WTC11 (cell line): ENCODE results near the gene UBTD1. TPM values are rescaled to one million over a fixed set of nuclear protein-coding genes. Genes with fewer than 3 reads are reported as not detected.

Experiments used
- ATAC-seq: fragments of 200-7000 bp; cut with Tn5 transposase; 2 replicates; pipeline ENCODE4 v1.10.0; 2021; ENCODE audit warnings: mild to moderate bottlenecking, moderate library complexity
- CTCF ChIA-PET: fragments of 300-600 bp; sonication (Branson Sonifier 250); formaldehyde crosslinking; loops from one replicate; lab custom pipeline; 2021; ENCODE audit warnings: antibody characterized with exemption; lab: Charles Lee
- POLR2A ChIA-PET: fragments of 350-600 bp; sonication (Branson Sonifier 250); formaldehyde crosslinking; loops from one replicate; lab custom pipeline; 2021; ENCODE audit warnings: antibody characterized with exemption; lab: Charles Lee
- DNase-seq: peaks from one replicate; pipeline ENCODE4 v3.0.0; 2021; ENCODE audit warnings: low spot score
- H3K27ac Mint-ChIP-seq: 2 replicates; pipeline ENCODE4 v1.8.0; 2021; ENCODE audit warnings: mixed read lengths
- H3K27me3 Mint-ChIP-seq: 2 replicates; pipeline ENCODE4 v1.8.0; 2021; ENCODE audit warnings: low read depth, mild to moderate bottlenecking, moderate library complexity, mixed read lengths
- H3K36me3 Mint-ChIP-seq: 2 replicates; pipeline ENCODE4 v1.8.0; 2021; ENCODE audit warnings: mixed read lengths
- H3K4me1 Mint-ChIP-seq: 2 replicates; pipeline ENCODE4 v1.8.0; 2022; ENCODE audit warnings: mixed read lengths
- H3K4me3 Mint-ChIP-seq: 2 replicates; pipeline ENCODE4 v1.8.0; 2021; ENCODE audit warnings: mild to moderate bottlenecking, moderate library complexity, mixed read lengths
- H3K9me3 Mint-ChIP-seq: 2 replicates; pipeline ENCODE4 v1.8.0; 2021; ENCODE audit warnings: mixed read lengths
- ATF2 ChIP-seq: sonication (generic); formaldehyde crosslinking; IDR thresholded peaks from 2 replicates; pipeline ENCODE4 v1.8.1; 2022; ENCODE audit warnings: low read depth, missing genetic modification reagents, borderline replicate concordance
- ATF6 ChIP-seq: sonication (generic); formaldehyde crosslinking; IDR thresholded peaks from 2 replicates; pipeline ENCODE4 v1.8.1; 2023; ENCODE audit warnings: mild to moderate bottlenecking, missing genetic modification reagents
- ELF4 ChIP-seq: sonication (generic); formaldehyde crosslinking; IDR thresholded peaks from 2 replicates; pipeline ENCODE4 v1.8.1; 2022; ENCODE audit warnings: low read depth, mild to moderate bottlenecking, moderate library complexity, missing genetic modification reagents
- ESRRA ChIP-seq: sonication (generic); formaldehyde crosslinking; IDR thresholded peaks from 2 replicates; pipeline ENCODE4 v1.8.1; 2022; ENCODE audit warnings: mild to moderate bottlenecking, missing genetic modification reagents, borderline replicate concordance
- GABPB1 ChIP-seq: sonication (generic); formaldehyde crosslinking; IDR thresholded peaks from 2 replicates; pipeline ENCODE4 v1.8.1; 2023; ENCODE audit warnings: mild to moderate bottlenecking, missing genetic modification reagents
- MYBL2 ChIP-seq: sonication (generic); formaldehyde crosslinking; IDR thresholded peaks from 2 replicates; pipeline ENCODE4 v1.8.1; 2023; ENCODE audit warnings: mild to moderate bottlenecking, moderate library complexity, missing genetic modification reagents
- PRDM15 ChIP-seq: sonication (generic); formaldehyde crosslinking; IDR thresholded peaks from 2 replicates; pipeline ENCODE4 v1.8.0; 2022; ENCODE audit warnings: missing genetic modification reagents
- RELA ChIP-seq: sonication (generic); formaldehyde crosslinking; IDR thresholded peaks from 2 replicates; pipeline ENCODE4 v1.8.1; 2022; ENCODE audit warnings: missing genetic modification reagents, mild to moderate bottlenecking, borderline replicate concordance
- SMAD3 ChIP-seq: sonication (generic); formaldehyde crosslinking; IDR thresholded peaks from 2 replicates; pipeline ENCODE4 v1.8.0; 2022; ENCODE audit warnings: missing genetic modification reagents, mild to moderate bottlenecking, borderline replicate concordance
- TP53 ChIP-seq: sonication (generic); formaldehyde crosslinking; IDR thresholded peaks from 2 replicates; pipeline ENCODE4 v1.8.1; 2023; ENCODE audit warnings: mild to moderate bottlenecking, missing genetic modification reagents
- USF2 ChIP-seq: sonication (generic); formaldehyde crosslinking; IDR thresholded peaks from 2 replicates; pipeline ENCODE4 v1.8.1; 2023; ENCODE audit warnings: mild to moderate bottlenecking, missing genetic modification reagents, moderate library complexity
- ZBTB21 ChIP-seq: sonication (generic); formaldehyde crosslinking; IDR thresholded peaks from 2 replicates; pipeline ENCODE4 v1.8.1; 2023; ENCODE audit warnings: mild to moderate bottlenecking, missing genetic modification reagents, borderline replicate concordance
- ZNF396 ChIP-seq: fragments of 250-450 bp; sonication (Bioruptor Pico); IDR thresholded peaks from 2 replicates; pipeline ENCODE4 v1.8.0; 2021; ENCODE audit warnings: mild to moderate bottlenecking, moderate library complexity, borderline replicate concordance
- total RNA-seq: library from RNA; stranded (reverse); gene quantifications from 3 replicates; pipeline ENCODE4 v1.2.3, GENCODE V29; 2021

UBTD1 gene
- total RNA-seq, 1 experiment from 2014 or later, result 35.7 TPM

GRCh38 chr10:97542169-97543024 lies 43.7 kb downstream of the UBTD1 start:
- ChIA-PET POLR2A (no interaction called here), CTCF (interaction anchor here (0.7 to 5.1 kb wide), 6 partner anchors 8 to 77 kb away, joined by 3 to 44 read pairs (median 5); partner anchors contain the start of gene ANKRD2)
- Mint-ChIP-seq H3K4me3 (no peak overlapping the region), H3K27ac (peak overlapping the region; percentile 93), H3K36me3 (no peaks in the 10 kb centered on the region), H3K4me1 (peaks cover 32% of the 10 kb centered on the region), H3K9me3 (no peaks in the 10 kb centered on the region), H3K27me3 (no peaks in the 10 kb centered on the region)
- TF ChIP-seq ZNF396 (CRISPR knock-in tag) (no peak), MYBL2 (CRISPR knock-in tag) (no peak), ELF4 (CRISPR knock-in tag) (no peak), ATF2 (no peak), ATF6 (CRISPR knock-in tag) (no peak), SMAD3 (CRISPR knock-in tag) (no peak), ESRRA (CRISPR knock-in tag) (no peak), USF2 (CRISPR knock-in tag) (no peak), GABPB1 (CRISPR knock-in tag) (no peak), ZBTB21 (CRISPR knock-in tag) (no peak), TP53 (CRISPR knock-in tag) (no peak)
- ATAC-seq (peak; percentile 9), DNase-seq (no peak)

- TF ChIP-seq RELA (no peak), PRDM15 (peak; percentile 69)
- H3K4me1 Mint-ChIP-seq, result peaks cover 32% of the 10 kb centered on the region
- DNase-seq (no peak), ATAC-seq (no peak)
- no peak overlapping the region for H3K4me3 Mint-ChIP-seq
- H3K9me3 Mint-ChIP-seq, result no peaks in the 10 kb centered on the region
- H3K27ac Mint-ChIP-seq, result peak overlapping the region; percentile 5
- H3K27me3 Mint-ChIP-seq, result no peaks in the 10 kb centered on the region
- no peaks in the 10 kb centered on the region for H3K36me3 Mint-ChIP-seq
- CTCF ChIA-PET, result interaction anchor here (0.8 to 5.1 kb wide), 3 partner anchors 9 to 22 kb away, joined by 3 to 44 read pairs (median 5); no protein-coding TSS in a partner anchor
- POLR2A ChIA-PET, result no interaction called here
Observed at GRCh38 chr10:97543025-97543546, 44.4 kb downstream of the UBTD1 start.
